Astrocyte (in vitro differentiated cells and primary cell): ENCODE data around the gene POLR2L. TPM values are rescaled to one million over a fixed set of nuclear protein-coding genes. Genes with fewer than 3 reads are reported as not detected.

Experiments
- DNase-seq: peaks from one replicate; pipeline ENCODE4 v3.0.0-alpha.2; 2010; ENCODE audit warnings: low read depth
- FAIRE-seq: peaks from 2 replicates; lab custom pipeline; 2011; peaks lifted over from hg19 to GRCh38; lab: Jason Lieb, UNC
- H2AFZ ChIP-seq: 2 replicates; pipeline ENCODE4 v1.6.0; 2012; ENCODE audit warnings: low read depth, low read length, inconsistent platforms
- H3K27ac ChIP-seq: 2 replicates; pipeline ENCODE4 v1.5.1; 2011; ENCODE audit warnings: low read depth, low read length, inconsistent platforms
- H3K27me3 ChIP-seq: 2 replicates; pipeline ENCODE4 v1.6.0; 2011; ENCODE audit warnings: low read length, inconsistent platforms; ENCODE audit not compliant: insufficient read depth
- H3K36me3 ChIP-seq: 2 replicates; pipeline ENCODE4 v1.5.1; 2011; ENCODE audit warnings: low read length, inconsistent platforms; ENCODE audit not compliant: insufficient read depth
- H3K4me1 ChIP-seq: 2 replicates; pipeline ENCODE4 v1.5.1; 2011; ENCODE audit warnings: low read length, inconsistent platforms; ENCODE audit not compliant: insufficient read depth
- H3K4me2 ChIP-seq: 2 replicates; pipeline ENCODE4 v1.6.0; 2012; ENCODE audit warnings: low read length, inconsistent platforms
- H3K4me3 ChIP-seq: 2 replicates; pipeline ENCODE4 v1.5.1; 2011; ENCODE audit warnings: low read depth, mild to moderate bottlenecking, low read length, inconsistent platforms; ENCODE audit not compliant: insufficient read depth
- H3K79me2 ChIP-seq: 2 replicates; pipeline ENCODE4 v1.6.0; 2012; ENCODE audit warnings: mild to moderate bottlenecking, low read length, inconsistent platforms; ENCODE audit not compliant: insufficient read depth
- H3K9ac ChIP-seq: 2 replicates; pipeline ENCODE4 v1.6.0; 2012; ENCODE audit warnings: mild to moderate bottlenecking, low read length, inconsistent platforms
- H3K9me3 ChIP-seq: 2 replicates; pipeline ENCODE4 v1.5.1; 2012; ENCODE audit warnings: low read depth, mild to moderate bottlenecking, low read length, inconsistent platforms; ENCODE audit not compliant: insufficient read depth
- H4K20me1 ChIP-seq: 2 replicates; pipeline ENCODE4 v1.6.0; 2012; ENCODE audit warnings: low read length, inconsistent platforms; ENCODE audit not compliant: insufficient read depth
- H3K27ac Mint-ChIP-seq: one replicate; pipeline ENCODE4 v1.8.0; 2021; ENCODE audit warnings: mild to moderate bottlenecking, mixed read lengths; ENCODE audit not compliant: unreplicated experiment
- H3K27me3 Mint-ChIP-seq: one replicate; pipeline ENCODE4 v1.8.0; 2021; ENCODE audit warnings: low read depth, mixed read lengths; ENCODE audit not compliant: unreplicated experiment
- H3K36me3 Mint-ChIP-seq: one replicate; pipeline ENCODE4 v1.8.0; 2021; ENCODE audit warnings: low read depth, mixed read lengths; ENCODE audit not compliant: unreplicated experiment
- H3K4me1 Mint-ChIP-seq: one replicate; pipeline ENCODE4 v1.8.0; 2021; ENCODE audit warnings: low read depth, mixed read lengths; ENCODE audit not compliant: unreplicated experiment
- H3K4me3 Mint-ChIP-seq: one replicate; pipeline ENCODE4 v1.8.0; 2021; ENCODE audit warnings: mild to moderate bottlenecking, moderate library complexity, mixed read lengths; ENCODE audit not compliant: unreplicated experiment
- H3K9me3 Mint-ChIP-seq: one replicate; pipeline ENCODE4 v1.8.0; 2021; ENCODE audit warnings: mild to moderate bottlenecking, mixed read lengths; ENCODE audit not compliant: unreplicated experiment
- EZH2 ChIP-seq: IDR thresholded peaks from 2 replicates; pipeline ENCODE4 v1.6.1; 2012; ENCODE audit warnings: mild to moderate bottlenecking, low read length, inconsistent platforms; ENCODE audit not compliant: insufficient read depth
- total RNA-seq: library from RNA; stranded (reverse); gene quantifications from 2 replicates; pipeline ENCODE4 v1.2.1, GENCODE V29; 2021
- TF ChIP-seq, protein P1 (sequence below): IDR thresholded peaks from 2 replicates; pipeline ENCODE4 v1.5.1; 2011; ENCODE audit warnings: low read depth, mild to moderate bottlenecking, inconsistent platforms, low read length, moderate library complexity; ENCODE audit not compliant: insufficient read depth

Gene POLR2L
- total RNA-seq, 1 donor from 2014 or later = 212 TPM

DNA sequence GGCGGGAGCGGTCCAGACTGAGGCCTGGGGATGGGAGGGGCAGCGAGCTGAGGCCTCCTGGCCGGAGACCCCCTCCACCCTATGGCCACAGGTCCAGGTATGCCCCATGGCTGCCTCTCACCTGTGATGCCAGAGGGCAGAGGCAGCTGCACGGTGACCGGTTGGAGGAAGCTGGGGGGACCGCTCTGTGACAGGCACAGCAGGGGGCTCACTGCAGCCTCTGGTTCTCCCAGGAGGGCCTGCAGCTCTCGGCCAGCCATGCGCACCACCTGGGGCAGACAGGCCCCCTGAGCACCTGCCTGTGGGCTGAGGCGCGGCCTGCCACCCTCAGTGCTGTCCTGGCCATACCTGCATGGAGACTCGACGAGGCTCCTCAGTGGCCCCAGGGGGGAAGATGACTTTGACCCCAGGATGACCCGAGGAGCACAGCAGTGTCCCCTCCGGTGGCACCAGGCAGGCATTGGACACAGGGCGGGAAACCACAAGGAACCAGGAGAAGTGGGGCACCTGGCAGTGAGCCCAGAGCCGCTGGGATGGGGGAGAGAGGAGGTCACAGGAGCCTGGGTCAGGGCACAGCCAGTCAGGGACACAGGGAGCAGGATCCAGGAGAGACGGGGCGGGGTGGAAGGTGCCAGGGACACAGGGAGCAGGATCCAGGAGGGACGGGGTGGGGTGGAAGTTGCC is 41.1 kb downstream of the POLR2L start:
- DNase-seq (no peak), FAIRE-seq (no peak)
- Mint-ChIP-seq H3K4me3 (no peak overlapping the region), H3K36me3 (no peaks in the 10 kb centered on the region), H3K9me3 (no peaks in the 10 kb centered on the region), H3K27me3 (no peaks in the 10 kb centered on the region), H3K27ac (no peak overlapping the region), H3K4me1 (no peaks in the 10 kb centered on the region)
- H3K4me3 ChIP-seq = no peak overlapping the region
- peaks cover 32% of the 10 kb centered on the region for H3K4me1 ChIP-seq
- TF ChIP-seq EZH2 = no peak
- TF ChIP-seq, protein P1, sequence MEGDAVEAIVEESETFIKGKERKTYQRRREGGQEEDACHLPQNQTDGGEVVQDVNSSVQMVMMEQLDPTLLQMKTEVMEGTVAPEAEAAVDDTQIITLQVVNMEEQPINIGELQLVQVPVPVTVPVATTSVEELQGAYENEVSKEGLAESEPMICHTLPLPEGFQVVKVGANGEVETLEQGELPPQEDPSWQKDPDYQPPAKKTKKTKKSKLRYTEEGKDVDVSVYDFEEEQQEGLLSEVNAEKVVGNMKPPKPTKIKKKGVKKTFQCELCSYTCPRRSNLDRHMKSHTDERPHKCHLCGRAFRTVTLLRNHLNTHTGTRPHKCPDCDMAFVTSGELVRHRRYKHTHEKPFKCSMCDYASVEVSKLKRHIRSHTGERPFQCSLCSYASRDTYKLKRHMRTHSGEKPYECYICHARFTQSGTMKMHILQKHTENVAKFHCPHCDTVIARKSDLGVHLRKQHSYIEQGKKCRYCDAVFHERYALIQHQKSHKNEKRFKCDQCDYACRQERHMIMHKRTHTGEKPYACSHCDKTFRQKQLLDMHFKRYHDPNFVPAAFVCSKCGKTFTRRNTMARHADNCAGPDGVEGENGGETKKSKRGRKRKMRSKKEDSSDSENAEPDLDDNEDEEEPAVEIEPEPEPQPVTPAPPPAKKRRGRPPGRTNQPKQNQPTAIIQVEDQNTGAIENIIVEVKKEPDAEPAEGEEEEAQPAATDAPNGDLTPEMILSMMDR = no peak
- H3K4me2 ChIP-seq = no peak overlapping the region
- peaks cover 30% of the 10 kb centered on the region for H4K20me1 ChIP-seq
- H3K9ac ChIP-seq = no peak overlapping the region
- no peaks in the 10 kb centered on the region for H3K36me3 ChIP-seq
- peaks cover 23% of the 10 kb centered on the region for H3K79me2 ChIP-seq
- no peaks in the 10 kb centered on the region for H3K27me3 ChIP-seq
- no peak overlapping the region for H2AFZ ChIP-seq
- no peak overlapping the region for H3K27ac ChIP-seq
- H3K9me3 ChIP-seq = no peaks in the 10 kb centered on the region

DNA sequence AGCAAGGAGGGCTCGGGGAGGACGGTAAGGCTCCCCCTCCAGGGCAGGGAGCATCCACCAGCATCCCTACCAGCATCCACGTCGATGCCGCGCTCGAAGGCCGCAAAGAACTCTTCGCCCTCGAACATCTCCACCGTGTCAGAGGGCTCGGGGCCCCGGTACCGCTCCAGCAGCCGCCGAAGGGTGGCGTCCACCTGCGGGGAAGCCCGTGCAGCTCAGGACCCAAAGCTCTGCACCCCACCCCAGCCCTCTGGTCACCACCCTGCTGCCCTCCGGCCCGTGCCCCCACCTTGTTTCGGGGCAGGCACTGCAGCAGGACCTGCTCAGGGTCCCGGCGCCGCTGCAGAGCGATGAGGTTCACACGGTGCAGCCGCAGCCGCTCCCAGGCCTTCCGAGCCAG is 41.9 kb downstream of the POLR2L start:
- H3K27me3 Mint-ChIP-seq = no peaks in the 10 kb centered on the region
- Histone ChIP-seq H3K4me2 (no peak overlapping the region), H3K79me2 (peaks cover 27% of the 10 kb centered on the region), H3K4me1 (peaks cover 33% of the 10 kb centered on the region), H3K9ac (no peak overlapping the region), H2AFZ (no peak overlapping the region), H4K20me1 (peaks cover 35% of the 10 kb centered on the region), H3K36me3 (no peaks in the 10 kb centered on the region), H3K9me3 (no peaks in the 10 kb centered on the region), H3K27me3 (no peaks in the 10 kb centered on the region), H3K4me3 (no peak overlapping the region), H3K27ac (no peak overlapping the region)
- H3K4me3 Mint-ChIP-seq = no peak overlapping the region
- no peaks in the 10 kb centered on the region for H3K4me1 Mint-ChIP-seq
- no peak overlapping the region for H3K27ac Mint-ChIP-seq
- DNase-seq (no peak), FAIRE-seq (no peak)
- TF ChIP-seq EZH2 = no peak
- TF ChIP-seq, protein P1 = no peak
- H3K36me3 Mint-ChIP-seq = no peaks in the 10 kb centered on the region
- no peaks in the 10 kb centered on the region for H3K9me3 Mint-ChIP-seq

DNA sequence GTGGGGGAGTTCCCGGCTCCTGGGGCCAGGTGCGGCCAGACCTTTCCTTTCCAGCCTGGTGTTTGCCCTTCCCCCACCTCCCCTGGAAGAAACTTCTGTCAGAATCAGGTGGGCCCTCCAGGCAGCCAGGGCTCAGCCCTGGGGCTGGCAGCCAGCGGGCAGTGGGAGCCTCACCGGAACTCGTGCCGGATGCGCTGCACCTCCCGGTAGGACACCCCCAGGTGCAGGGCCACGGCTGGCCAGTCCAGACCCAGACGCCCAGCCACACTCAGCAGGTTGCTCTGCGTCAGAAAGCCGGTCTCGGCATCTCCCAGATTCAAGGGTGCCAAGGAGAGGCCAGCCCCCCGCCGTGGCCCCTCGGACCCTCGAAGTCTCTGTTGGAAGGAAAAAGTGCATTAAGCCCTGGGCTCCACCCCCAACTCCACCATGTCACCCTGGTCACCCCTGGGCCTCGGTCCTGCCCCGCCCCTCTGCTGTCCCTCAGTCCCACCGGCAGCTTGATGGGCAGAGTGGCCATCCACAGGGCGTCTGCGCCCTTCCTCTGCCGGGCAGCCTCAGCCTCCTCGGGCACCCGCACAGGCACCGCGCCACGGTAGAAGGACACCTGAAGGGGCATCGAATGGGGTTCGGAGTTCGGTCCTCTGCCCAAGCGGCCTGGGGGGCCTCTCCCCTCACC is 42.5 kb downstream of the POLR2L start:
- Mint-ChIP-seq H3K27ac (no peak overlapping the region), H3K9me3 (no peaks in the 10 kb centered on the region), H3K4me1 (no peaks in the 10 kb centered on the region), H3K4me3 (no peak overlapping the region), H3K27me3 (no peaks in the 10 kb centered on the region), H3K36me3 (no peaks in the 10 kb centered on the region)
- no peak for TF ChIP-seq EZH2
- TF ChIP-seq, protein P1 = no peak
- Histone ChIP-seq H4K20me1 (peaks cover 42% of the 10 kb centered on the region), H3K9ac (no peak overlapping the region), H3K27me3 (no peaks in the 10 kb centered on the region), H3K79me2 (peaks cover 27% of the 10 kb centered on the region), H3K4me1 (peaks cover 31% of the 10 kb centered on the region), H3K4me3 (no peak overlapping the region), H3K9me3 (no peaks in the 10 kb centered on the region), H2AFZ (no peak overlapping the region), H3K4me2 (no peak overlapping the region), H3K36me3 (no peaks in the 10 kb centered on the region), H3K27ac (no peak overlapping the region)
- FAIRE-seq = no peak
- no peak for DNase-seq
